NCI-H2196 treated with DMSO at 0.1 percent for 48 hours (cell line): ENCODE measurements around the gene UPK1B.
A peak's percentile ranks its signal among the peaks of the same experiment; 100 is the strongest.

ENCODE experiments used
- DNase-seq: peaks from one replicate; lab custom pipeline; 2025; ENCODE audit not compliant: unreplicated experiment; lab: John Stamatoyannopoulos, UW

The UPK1B gene

GRCh38 chr3:119245778-119246177 lies 72.4 kb downstream of the UPK1B start:
- DNase-seq = peak; percentile 69
